Neuron (in vitro differentiated cells): ENCODE measurements around the gene GLUL.
A peak's percentile ranks its signal among the peaks of the same experiment; 100 is the strongest.

Experiments used
- H2AFZ ChIP-seq: one replicate; pipeline ENCODE4 v1.6.1; 2013; ENCODE audit warnings: low read depth, mild to moderate bottlenecking, inconsistent platforms, low read length, moderate library complexity
- H3K27me3 ChIP-seq: one replicate; pipeline ENCODE4 v1.6.1; 2013; ENCODE audit warnings: low read length; ENCODE audit not compliant: insufficient read depth
- H3K36me3 ChIP-seq: one replicate; pipeline ENCODE4 v1.6.1; 2013; ENCODE audit warnings: low read length; ENCODE audit not compliant: insufficient read depth
- H3K4me1 ChIP-seq: one replicate; pipeline ENCODE4 v1.6.1; 2013; ENCODE audit warnings: low read length; ENCODE audit not compliant: insufficient read depth
- H3K4me3 ChIP-seq: 2 replicates; pipeline ENCODE4 v1.5.1; 2013; ENCODE audit warnings: mild to moderate bottlenecking, low read length, moderate library complexity
- H3K9me3 ChIP-seq: one replicate; pipeline ENCODE4 v1.6.1; 2013; ENCODE audit warnings: low read length

Gene GLUL

GRCh38 chr1:182391362-182392049 lies at the start of gene GLUL:
GLUL (minus strand) TSS chr1:182391790; CDS start chr1:182388737, 3,053 bp downstream.
- Histone ChIP-seq H3K36me3 (peaks cover 25% of the 10 kb centered on the region), H3K4me1 (peaks cover 18% of the 10 kb centered on the region), H3K9me3 (no peaks in the 10 kb centered on the region), H3K4me3 (peak within 1 kb of the TSS; percentile 86), H3K27me3 (no peaks in the 10 kb centered on the region), H2AFZ (peak within 1 kb of the TSS; percentile 76)

GRCh38 chr1:182438326-182438725 lies 46.7 kb upstream of the GLUL start:
- Histone ChIP-seq H3K4me1 (no peaks in the 10 kb centered on the region), H2AFZ (no peak overlapping the region), H3K27me3 (no peaks in the 10 kb centered on the region), H3K4me3 (no peak overlapping the region), H3K36me3 (no peaks in the 10 kb centered on the region), H3K9me3 (peaks cover 3% of the 10 kb centered on the region)

DNA sequence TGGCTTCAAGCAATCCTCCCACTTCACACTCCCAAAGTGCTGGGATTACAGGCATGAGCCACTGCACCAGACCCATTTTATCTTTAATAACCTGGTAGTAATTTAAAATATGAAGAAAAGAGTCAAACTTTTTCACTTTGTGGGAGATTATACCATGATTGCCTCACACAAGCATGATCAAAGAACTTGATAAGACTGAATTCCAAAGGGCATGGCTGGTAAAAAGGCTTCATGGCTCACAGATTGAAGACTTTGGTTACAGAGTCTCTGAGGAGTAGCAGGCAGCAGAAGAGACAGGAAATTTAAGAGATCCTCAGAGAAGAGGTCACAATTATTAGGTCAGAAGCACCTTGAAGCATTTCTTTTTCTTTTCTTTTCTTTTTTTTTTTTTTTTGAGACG lies 42.0 kb upstream of the GLUL start:
- no peak overlapping the region for H2AFZ ChIP-seq
- no peak overlapping the region for H3K4me3 ChIP-seq

DNA sequence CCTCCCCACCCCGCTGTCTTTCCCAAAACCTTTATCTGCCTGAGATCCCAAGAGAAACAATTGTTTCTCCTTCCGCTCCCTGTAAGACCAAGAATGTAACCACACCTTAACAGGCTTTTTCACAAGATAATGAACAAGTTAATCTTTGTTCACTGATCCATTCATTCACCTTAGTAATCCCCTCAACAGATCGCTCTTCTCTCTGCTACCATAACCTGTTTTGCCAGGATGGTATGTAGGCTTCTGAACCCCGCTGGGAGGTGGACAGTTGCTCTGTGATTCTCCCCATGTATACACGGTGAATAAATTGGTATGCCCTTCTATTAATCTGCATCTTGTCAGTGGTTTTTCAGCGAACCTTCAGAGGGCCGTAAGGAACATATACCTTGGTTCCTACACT lies 39.7 kb upstream of the GLUL start:
- Histone ChIP-seq H3K9me3 (no peaks in the 10 kb centered on the region), H3K27me3 (peaks cover 4% of the 10 kb centered on the region), H3K4me1 (no peaks in the 10 kb centered on the region), H3K4me3 (no peak overlapping the region), H3K36me3 (no peaks in the 10 kb centered on the region), H2AFZ (no peak overlapping the region)

More for the DNA sequence above, 42.0 kb upstream of the GLUL start:
- H3K9me3 ChIP-seq: peaks cover 3% of the 10 kb centered on the region
- H3K36me3 ChIP-seq: no peaks in the 10 kb centered on the region
- H3K4me1 ChIP-seq: no peaks in the 10 kb centered on the region
- no peaks in the 10 kb centered on the region for H3K27me3 ChIP-seq

DNA sequence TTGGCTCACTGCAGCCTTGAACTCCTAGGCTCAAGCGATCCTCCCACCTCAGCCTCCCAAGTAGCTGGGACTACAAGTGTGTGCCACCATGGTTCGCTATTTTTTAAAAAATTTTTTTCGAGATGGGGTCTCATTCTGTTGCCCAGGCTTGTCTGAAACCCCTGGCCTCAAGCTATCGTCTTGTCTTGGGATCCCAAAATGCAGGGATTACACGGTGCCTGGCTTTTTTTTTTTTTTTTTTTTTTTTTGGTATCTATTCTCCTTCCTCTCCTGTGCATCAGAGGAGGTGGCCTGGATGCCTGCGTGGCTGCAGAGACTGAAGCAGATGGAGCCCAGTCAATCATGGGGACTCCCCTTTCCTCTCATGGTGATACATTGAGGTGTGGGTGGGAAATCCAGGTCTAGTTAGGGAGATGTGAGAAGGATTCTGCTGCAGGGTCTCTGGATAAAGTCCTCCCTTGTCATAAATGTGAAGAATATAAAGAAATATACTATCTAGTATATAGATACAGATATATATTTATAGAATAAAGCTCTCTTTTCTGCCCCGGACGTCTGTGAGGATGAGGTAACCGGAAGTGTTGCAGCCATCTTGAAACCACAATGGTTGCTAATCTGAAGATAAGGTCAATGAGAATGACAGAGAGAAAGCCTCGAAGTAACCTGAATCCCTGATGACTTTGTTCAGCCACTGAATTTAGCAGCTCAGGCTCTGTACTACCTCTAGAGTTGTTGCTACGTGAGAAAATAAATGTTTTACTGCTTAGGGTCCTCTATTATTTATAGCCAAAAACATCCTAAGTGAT lies 38.9 kb upstream of the GLUL start:
- H3K27me3 ChIP-seq: peaks cover 4% of the 10 kb centered on the region
- H2AFZ ChIP-seq: no peak overlapping the region
- no peaks in the 10 kb centered on the region for H3K4me1 ChIP-seq

DNA sequence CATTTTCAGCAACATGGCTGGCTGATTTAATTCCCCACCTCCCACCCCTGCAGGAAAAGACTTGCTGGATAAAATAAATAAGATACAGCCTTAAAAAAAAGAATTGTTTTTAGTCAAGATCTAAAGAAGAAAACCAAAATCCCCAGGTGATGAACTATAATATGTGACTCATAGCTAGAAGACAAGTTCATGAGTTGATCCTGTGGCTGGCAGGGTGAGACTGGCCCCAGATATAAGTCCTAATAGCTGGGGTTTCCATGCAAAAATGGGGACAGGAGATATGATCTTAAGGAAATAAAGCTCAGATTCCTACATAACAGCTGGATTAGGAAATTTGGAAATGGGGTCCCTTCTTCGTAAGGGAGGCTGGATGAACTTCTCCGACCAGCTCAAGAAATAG lies 36.5 kb upstream of the GLUL start:
- H3K9me3 ChIP-seq: no peaks in the 10 kb centered on the region
- H3K4me1 ChIP-seq: no peaks in the 10 kb centered on the region
- H3K36me3 ChIP-seq: no peaks in the 10 kb centered on the region
- no peak overlapping the region for H2AFZ ChIP-seq
- no peak overlapping the region for H3K4me3 ChIP-seq
- H3K27me3 ChIP-seq: peaks cover 4% of the 10 kb centered on the region

More for the DNA sequence above, 38.9 kb upstream of the GLUL start:
- Histone ChIP-seq H3K36me3 (no peaks in the 10 kb centered on the region), H3K9me3 (no peaks in the 10 kb centered on the region), H3K4me3 (no peak overlapping the region)

DNA sequence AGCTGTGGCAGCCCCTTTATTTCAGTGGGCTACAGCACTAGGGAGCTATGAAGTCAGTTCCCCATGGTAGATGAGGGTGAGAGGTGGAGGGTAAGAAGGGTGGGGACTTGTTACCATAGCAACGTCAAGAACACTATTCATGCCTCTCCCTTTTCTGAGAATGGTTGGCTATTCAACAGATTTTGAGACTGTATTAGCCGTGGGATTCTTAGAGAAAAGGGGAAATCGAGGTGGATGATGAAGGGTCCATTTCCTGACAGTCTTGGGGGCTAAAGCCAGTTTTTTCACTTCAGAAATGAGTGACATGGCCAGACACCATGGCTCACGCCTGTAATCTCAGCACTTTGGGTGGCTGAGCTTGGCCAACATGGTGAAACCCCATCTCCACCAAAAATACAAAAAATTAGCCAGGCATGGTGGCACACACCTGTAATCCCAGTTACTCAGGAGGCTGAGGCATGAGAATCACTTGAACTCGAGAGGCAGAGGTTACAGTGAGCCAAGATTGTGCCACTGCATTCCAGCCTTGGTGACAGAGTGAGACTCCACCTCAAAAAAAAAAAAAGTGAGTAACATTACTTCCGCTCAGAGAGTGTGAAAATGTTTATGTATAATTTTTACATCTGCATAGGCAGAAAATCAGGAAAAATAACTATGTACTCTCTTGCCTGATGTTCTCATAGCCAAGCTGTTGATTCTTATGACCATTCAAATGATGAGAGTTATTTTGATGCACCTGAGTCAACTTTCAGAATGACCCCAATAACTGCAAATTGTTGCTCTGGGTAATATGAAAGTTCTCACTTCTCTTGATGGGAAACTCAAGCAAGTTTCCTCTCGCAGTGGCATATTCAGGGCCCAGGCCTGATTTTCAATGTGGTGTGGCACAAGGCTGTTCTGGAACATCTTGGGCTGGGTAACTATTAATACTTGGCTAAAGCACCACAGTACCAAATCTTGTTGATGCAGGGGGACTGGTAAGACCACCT lies 35.1 kb upstream of the GLUL start:
- Histone ChIP-seq H2AFZ (no peak overlapping the region), H3K27me3 (peaks cover 4% of the 10 kb centered on the region), H3K9me3 (no peaks in the 10 kb centered on the region), H3K4me1 (no peaks in the 10 kb centered on the region), H3K4me3 (no peak overlapping the region), H3K36me3 (no peaks in the 10 kb centered on the region)

DNA sequence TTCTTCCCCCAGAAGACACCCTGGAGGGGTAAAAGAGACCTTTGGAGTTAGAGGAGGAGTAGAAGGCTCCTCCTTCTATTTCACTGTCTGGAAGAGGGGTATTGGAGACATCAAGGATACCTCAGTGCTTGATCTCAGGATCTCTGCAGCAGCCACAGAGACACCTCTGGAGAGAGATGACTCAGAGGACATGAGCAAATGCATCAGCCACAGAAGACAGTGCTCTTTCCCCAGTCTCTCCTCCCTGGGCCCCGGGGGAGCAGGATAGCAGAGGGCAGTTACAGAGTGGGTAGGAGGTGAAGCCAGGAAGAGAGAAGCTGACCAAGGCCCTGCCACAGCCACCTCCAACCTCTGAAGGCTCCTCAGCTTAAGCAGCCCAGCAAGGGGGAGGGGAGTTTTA lies 24.2 kb upstream of the GLUL start:
- no peaks in the 10 kb centered on the region for H3K4me1 ChIP-seq

DNA sequence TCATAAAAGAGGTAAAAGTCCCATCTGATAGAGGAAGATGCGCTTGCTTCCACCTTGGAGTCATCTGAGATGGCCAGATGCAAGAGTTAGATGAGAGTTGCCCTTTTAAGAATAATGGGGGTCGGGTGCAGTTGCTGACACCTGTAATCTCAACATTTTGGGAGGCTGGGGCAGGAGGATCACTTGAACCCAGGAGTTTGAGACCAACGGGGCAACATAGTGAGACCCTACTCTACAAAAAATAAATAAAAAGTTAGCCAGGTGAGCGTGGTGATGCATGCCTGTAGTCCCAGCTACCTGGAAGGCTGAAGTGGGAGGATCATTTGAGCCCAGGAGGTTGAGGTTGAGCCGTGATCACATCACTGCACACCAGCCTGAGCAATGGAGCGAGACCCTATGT lies 22.4 kb upstream of the GLUL start:
- peaks cover 2% of the 10 kb centered on the region for H3K27me3 ChIP-seq
- H2AFZ ChIP-seq: no peak overlapping the region
- H3K36me3 ChIP-seq: no peaks in the 10 kb centered on the region
- H3K4me3 ChIP-seq: no peak overlapping the region
- H3K4me1 ChIP-seq: no peaks in the 10 kb centered on the region
- H3K9me3 ChIP-seq: no peaks in the 10 kb centered on the region

More for the DNA sequence above, 24.2 kb upstream of the GLUL start:
- no peak overlapping the region for H3K4me3 ChIP-seq
- H3K36me3 ChIP-seq: no peaks in the 10 kb centered on the region
- H2AFZ ChIP-seq: no peak overlapping the region
- peaks cover 2% of the 10 kb centered on the region for H3K27me3 ChIP-seq
- H3K9me3 ChIP-seq: no peaks in the 10 kb centered on the region

- Histone ChIP-seq H3K4me3 (no peak overlapping the region), H3K27me3 (peaks cover 3% of the 10 kb centered on the region), H3K9me3 (no peaks in the 10 kb centered on the region), H2AFZ (no peak overlapping the region), H3K36me3 (no peaks in the 10 kb centered on the region), H3K4me1 (no peaks in the 10 kb centered on the region)
These were observed 21.9 kb upstream of the GLUL start for GRCh38 chr1:182413486-182413885.

DNA sequence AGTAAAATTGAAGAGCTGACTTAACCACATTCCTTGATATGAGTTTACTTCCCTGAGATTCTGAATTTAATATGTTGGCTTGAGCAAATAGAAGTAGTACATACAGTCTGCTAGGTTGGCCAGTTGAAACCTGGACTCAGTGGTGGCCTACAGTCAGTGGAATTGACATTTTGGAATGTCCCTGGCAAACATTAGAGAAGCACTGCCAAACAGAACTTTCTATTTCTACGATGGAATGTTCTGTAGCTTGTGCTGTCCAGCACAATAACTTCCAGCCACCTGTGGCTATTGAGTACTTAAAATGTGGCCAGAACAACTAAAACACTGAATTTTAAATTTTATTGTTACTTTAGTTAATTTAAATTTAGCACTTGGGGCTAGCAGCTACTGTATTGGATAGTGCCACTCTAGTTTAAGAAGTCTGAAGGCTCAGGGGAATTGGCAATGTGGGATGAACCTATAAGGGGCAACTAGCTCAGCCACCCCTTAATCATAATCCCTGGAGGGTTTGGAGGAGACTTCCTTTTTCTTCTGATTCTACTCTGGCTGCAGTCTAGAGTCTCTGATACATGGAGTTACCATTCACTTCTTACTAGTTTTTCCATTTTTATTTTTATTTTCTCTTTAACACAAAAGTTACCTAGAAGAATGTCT lies 19.2 kb upstream of the GLUL start:
- no peaks in the 10 kb centered on the region for H3K36me3 ChIP-seq
- H2AFZ ChIP-seq: no peak overlapping the region
- H3K27me3 ChIP-seq: peaks cover 2% of the 10 kb centered on the region
- H3K4me3 ChIP-seq: no peak overlapping the region
- H3K4me1 ChIP-seq: no peaks in the 10 kb centered on the region
- no peaks in the 10 kb centered on the region for H3K9me3 ChIP-seq

DNA sequence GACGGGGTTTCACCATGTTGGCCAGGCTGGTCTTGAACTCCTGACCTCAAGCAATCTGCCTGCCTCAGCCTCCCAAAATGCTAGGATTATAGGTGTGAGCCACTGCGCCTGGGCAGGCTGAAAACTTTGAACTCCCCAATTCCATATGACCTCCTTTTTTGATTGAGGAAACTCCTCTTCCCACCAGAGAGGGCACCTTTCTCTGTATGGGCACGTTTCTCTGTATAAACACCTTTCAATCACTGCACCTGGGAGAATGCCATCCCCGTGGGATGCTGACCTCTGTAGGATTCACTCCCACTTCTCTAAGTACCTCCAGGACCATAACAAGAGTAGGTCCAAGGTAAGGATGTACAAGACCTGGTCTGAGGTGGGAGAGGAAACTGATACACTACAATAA lies 18.5 kb upstream of the GLUL start:
- no peak overlapping the region for H2AFZ ChIP-seq
- H3K36me3 ChIP-seq: no peaks in the 10 kb centered on the region
- H3K4me1 ChIP-seq: no peaks in the 10 kb centered on the region
- H3K4me3 ChIP-seq: no peak overlapping the region
- H3K27me3 ChIP-seq: peaks cover 2% of the 10 kb centered on the region
- no peaks in the 10 kb centered on the region for H3K9me3 ChIP-seq
